ENCODE measurements around the gene KIF3C. TPM values are rescaled to one million over a fixed set of nuclear protein-coding genes. Genes with fewer than 3 reads are reported as not detected.
A peak's percentile ranks its signal among the peaks of the same experiment; 100 is the strongest.

KIF3C gene
- total and polyA plus RNA-seq, 2 experiments from 2014 or later = 7.0 to 7.2 TPM

GRCh38 chr2:25951071-25951547 lies 31.2 kb downstream of the KIF3C start:
- TF ChIP-seq EZH2phosphoT487 (IDR thresholded peaks at IDR 0.05; ENCODE audit: insufficient read depth, low read depth) (no peak), EZH2 (IDR thresholded peaks at IDR 0.05; ENCODE audit: insufficient read depth, poor library complexity, severe bottlenecking) (no peak)
- DNase-seq = peak; percentile 85
- no peak overlapping the region for H3K27ac ChIP-seq
- no peak overlapping the region for H3K4me3 ChIP-seq
- no peaks in the 10 kb centered on the region for H3K27me3 ChIP-seq (replicated peaks; ENCODE audit: insufficient read depth)
- peaks cover 7% of the 10 kb centered on the region for H3F3A ChIP-seq (ENCODE audit: insufficient read depth)
- no peaks in the 10 kb centered on the region for H3K4me1 ChIP-seq (ENCODE audit: insufficient read depth)
- H2AFZ ChIP-seq = no peak overlapping the region
- H3K4me2 ChIP-seq (ENCODE audit: unreplicated experiment) = no peak overlapping the region
- H3K79me2 ChIP-seq (ENCODE audit: insufficient read depth) = no peaks in the 10 kb centered on the region
- no peak overlapping the region for H3K9ac ChIP-seq
- no peaks in the 10 kb centered on the region for H3K9me2 ChIP-seq (ENCODE audit: insufficient read depth)
- in situ Hi-C loops (cut with MboI) = no loop called here
- H3K9me3 ChIP-seq (ENCODE audit: low read depth) = no peaks in the 10 kb centered on the region
- H3K36me3 ChIP-seq (ENCODE audit: low read depth) = no peaks in the 10 kb centered on the region
- WGBS, 2 experiments (ENCODE audit: low coverage in 1 of 2, low lambda C conversion rate in 2 of 2, missing lambda C conversion rate in 2 of 2) = 35 to 36% methylated on average over 11 of the region's 11 CpGs
- no peaks in the 10 kb centered on the region for H4K20me1 ChIP-seq (ENCODE audit: insufficient read depth)

GRCh38 chr2:25948437-25948836 lies 33.9 kb downstream of the KIF3C start:
- Histone ChIP-seq H3K4me3 (no peak overlapping the region), H3K27me3 (replicated peaks; ENCODE audit: insufficient read depth) (no peaks in the 10 kb centered on the region), H3K9ac (no peak overlapping the region), H3K4me2 (ENCODE audit: unreplicated experiment) (no peak overlapping the region), H3K9me3 (ENCODE audit: low read depth) (no peaks in the 10 kb centered on the region), H3K9me2 (ENCODE audit: insufficient read depth) (no peaks in the 10 kb centered on the region), H3F3A (ENCODE audit: insufficient read depth) (peaks cover 7% of the 10 kb centered on the region), H3K36me3 (ENCODE audit: low read depth) (no peaks in the 10 kb centered on the region), H3K4me1 (ENCODE audit: insufficient read depth) (no peaks in the 10 kb centered on the region), H3K27ac (no peak overlapping the region), H3K79me2 (ENCODE audit: insufficient read depth) (no peaks in the 10 kb centered on the region), H2AFZ (no peak overlapping the region), H4K20me1 (ENCODE audit: insufficient read depth) (no peaks in the 10 kb centered on the region)
- TF ChIP-seq EZH2phosphoT487 (IDR thresholded peaks at IDR 0.05; ENCODE audit: insufficient read depth, low read depth) (no peak), EZH2 (IDR thresholded peaks at IDR 0.05; ENCODE audit: insufficient read depth, poor library complexity, severe bottlenecking) (no peak)
- in situ Hi-C loops (cut with MboI) = no loop called here
- WGBS, 2 experiments (ENCODE audit: low coverage in 1 of 2, low lambda C conversion rate in 2 of 2, missing lambda C conversion rate in 2 of 2) = 89 to 90% methylated on average over 2 of the region's 2 CpGs
- no peak for DNase-seq

GRCh38 chr2:25941042-25941441 lies 41.3 kb downstream of the KIF3C start:
- no peaks in the 10 kb centered on the region for H3K4me1 ChIP-seq (ENCODE audit: insufficient read depth)
- H2AFZ ChIP-seq = no peak overlapping the region
- no peaks in the 10 kb centered on the region for H3F3A ChIP-seq (ENCODE audit: insufficient read depth)
- no peaks in the 10 kb centered on the region for H3K79me2 ChIP-seq (ENCODE audit: insufficient read depth)
- H3K27me3 ChIP-seq (replicated peaks; ENCODE audit: insufficient read depth) = no peaks in the 10 kb centered on the region
- WGBS, 2 experiments (ENCODE audit: low coverage in 1 of 2, low lambda C conversion rate in 2 of 2, missing lambda C conversion rate in 2 of 2) = 96 to 100% methylated on average over 4 of the region's 4 CpGs
- no peaks in the 10 kb centered on the region for H3K36me3 ChIP-seq (ENCODE audit: low read depth)
- no peak for DNase-seq
- no peaks in the 10 kb centered on the region for H4K20me1 ChIP-seq (ENCODE audit: insufficient read depth)
- H3K9me3 ChIP-seq (ENCODE audit: low read depth) = no peaks in the 10 kb centered on the region
- H3K27ac ChIP-seq = no peak overlapping the region
- TF ChIP-seq EZH2phosphoT487 (IDR thresholded peaks at IDR 0.05; ENCODE audit: insufficient read depth, low read depth) = no peak
- TF ChIP-seq EZH2 (IDR thresholded peaks at IDR 0.05; ENCODE audit: insufficient read depth, poor library complexity, severe bottlenecking) = no peak
- in situ Hi-C loops (cut with MboI) = no loop called here
- H3K4me3 ChIP-seq = no peak overlapping the region
- H3K4me2 ChIP-seq (ENCODE audit: unreplicated experiment) = no peak overlapping the region
- no peak overlapping the region for H3K9ac ChIP-seq
- no peaks in the 10 kb centered on the region for H3K9me2 ChIP-seq (ENCODE audit: insufficient read depth)

GRCh38 chr2:25939257-25939668 lies 43.0 kb downstream of the KIF3C start:
- Histone ChIP-seq H3K9me3 (ENCODE audit: low read depth) (no peaks in the 10 kb centered on the region), H3K79me2 (ENCODE audit: insufficient read depth) (no peaks in the 10 kb centered on the region), H3K36me3 (ENCODE audit: low read depth) (no peaks in the 10 kb centered on the region), H3K4me3 (no peak overlapping the region), H3K4me1 (ENCODE audit: insufficient read depth) (no peaks in the 10 kb centered on the region), H4K20me1 (ENCODE audit: insufficient read depth) (no peaks in the 10 kb centered on the region), H3K4me2 (ENCODE audit: unreplicated experiment) (no peak overlapping the region), H3K9me2 (ENCODE audit: insufficient read depth) (no peaks in the 10 kb centered on the region), H3K27me3 (replicated peaks; ENCODE audit: insufficient read depth) (no peaks in the 10 kb centered on the region), H3K9ac (no peak overlapping the region), H2AFZ (no peak overlapping the region), H3K27ac (no peak overlapping the region), H3F3A (ENCODE audit: insufficient read depth) (no peaks in the 10 kb centered on the region)
- in situ Hi-C loops (cut with MboI) = no loop called here
- no peak for DNase-seq
- TF ChIP-seq EZH2phosphoT487 (IDR thresholded peaks at IDR 0.05; ENCODE audit: insufficient read depth, low read depth) = no peak
- no peak for TF ChIP-seq EZH2 (IDR thresholded peaks at IDR 0.05; ENCODE audit: insufficient read depth, poor library complexity, severe bottlenecking)
- WGBS, 2 experiments (ENCODE audit: low coverage in 1 of 2, low lambda C conversion rate in 2 of 2, missing lambda C conversion rate in 2 of 2) = 92 to 93% methylated on average over 8 of the region's 8 CpGs

GRCh38 chr2:25938345-25938744 lies 44.0 kb downstream of the KIF3C start:
- no peaks in the 10 kb centered on the region for H3K36me3 ChIP-seq (ENCODE audit: low read depth)
- H3K9ac ChIP-seq = no peak overlapping the region
- 67 to 68% methylated on average over 6 of the region's 6 CpGs for WGBS, 2 experiments (ENCODE audit: low coverage in 1 of 2, low lambda C conversion rate in 2 of 2, missing lambda C conversion rate in 2 of 2)
- no peak overlapping the region for H3K4me2 ChIP-seq (ENCODE audit: unreplicated experiment)
- no peak overlapping the region for H3K27ac ChIP-seq
- TF ChIP-seq EZH2 (IDR thresholded peaks at IDR 0.05; ENCODE audit: insufficient read depth, poor library complexity, severe bottlenecking) (no peak), EZH2phosphoT487 (IDR thresholded peaks at IDR 0.05; ENCODE audit: insufficient read depth, low read depth) (no peak)
- H3K9me3 ChIP-seq (ENCODE audit: low read depth) = no peaks in the 10 kb centered on the region
- H3K4me3 ChIP-seq = no peak overlapping the region
- no peak overlapping the region for H2AFZ ChIP-seq
- in situ Hi-C loops (cut with MboI) = no loop called here
- no peaks in the 10 kb centered on the region for H3K79me2 ChIP-seq (ENCODE audit: insufficient read depth)
- no peaks in the 10 kb centered on the region for H4K20me1 ChIP-seq (ENCODE audit: insufficient read depth)
- no peaks in the 10 kb centered on the region for H3K4me1 ChIP-seq (ENCODE audit: insufficient read depth)
- DNase-seq = no peak
- H3K27me3 ChIP-seq (replicated peaks; ENCODE audit: insufficient read depth) = no peaks in the 10 kb centered on the region
- H3F3A ChIP-seq (ENCODE audit: insufficient read depth) = no peaks in the 10 kb centered on the region
- H3K9me2 ChIP-seq (ENCODE audit: insufficient read depth) = no peaks in the 10 kb centered on the region

Measured in GM23248 (cell line).